Keratinocyte (primary cell): ENCODE data around the gene GID4.

Experiments
- CTCF ChIP-seq, 3 experiments: IDR thresholded peaks in 1 of 3; conservative IDR thresholded peaks in 1 of 3; optimal IDR thresholded peaks in 1 of 3; 2 replicates in 2 of 3; 3 replicates in 1 of 3; pipeline versions ENCODE3 to v1.5.1; 2011; ENCODE audit warnings: low read length in 3 of 3, mild to moderate bottlenecking in 3 of 3, moderate library complexity in 2 of 3, control low read depth in 1 of 3, inconsistent platforms in 1 of 3; ENCODE audit not compliant: insufficient read depth in 2 of 3; ENCODE audit errors: extremely low read depth in 1 of 3
- EZH2 ChIP-seq: IDR thresholded peaks from one replicate; pipeline ENCODE4 v1.6.1; 2012; ENCODE audit warnings: inconsistent platforms, mild to moderate bottlenecking, low read length, moderate library complexity

- no peak for TF ChIP-seq CTCF (optimal IDR thresholded peaks at IDR 0.05 in 1 of 3, IDR thresholded peaks at IDR 0.05 in 1 of 3, conservative IDR thresholded peaks at IDR 0.05 in 1 of 3; ENCODE audit: extremely low read depth in 1 of 3, insufficient read depth in 2 of 3, low read length in 3 of 3)
- no peak for TF ChIP-seq EZH2
Measured at GRCh38 chr17:18074566-18075272, 35.5 kb downstream of the GID4 start.
